Measurements from ENCODE around the gene PLEKHA6.
A peak's percentile ranks its signal among the peaks of the same experiment; 100 is the strongest.

The PLEKHA6 gene

GRCh38 chr1:204362984-204363334 lies 3.2 kb upstream of the PLEKHA6 start:
- H3K4me3 ChIP-seq (ENCODE audit: low read length) = peak overlapping the region; percentile 50
- no peak for TF ChIP-seq CTCF (conservative IDR thresholded peaks at IDR 0.05; ENCODE audit: low read depth, low read length)
- DNase-seq (ENCODE audit: low read depth) = no peak

GRCh38 chr1:204361781-204362180 lies 2.1 kb upstream of the PLEKHA6 start:
- no peak overlapping the region for H3K4me3 ChIP-seq (ENCODE audit: low read length)
- no peak for DNase-seq (ENCODE audit: low read depth)
- no peak for TF ChIP-seq CTCF (conservative IDR thresholded peaks at IDR 0.05; ENCODE audit: low read depth, low read length)

GRCh38 chr1:204361341-204361771 lies 1.6 kb upstream of the PLEKHA6 start:
- no peak for TF ChIP-seq CTCF (conservative IDR thresholded peaks at IDR 0.05; ENCODE audit: low read depth, low read length)
- H3K4me3 ChIP-seq (ENCODE audit: low read length) = no peak overlapping the region
- DNase-seq (ENCODE audit: low read depth) = no peak

- no peak for TF ChIP-seq CTCF (conservative IDR thresholded peaks at IDR 0.05; ENCODE audit: low read depth, low read length)
- H3K4me3 ChIP-seq (ENCODE audit: low read length) = no peak overlapping the region
- DNase-seq (ENCODE audit: low read depth) = no peak
These were observed 585 bp upstream of the PLEKHA6 start for GRCh38 chr1:204360314-204360713.

- no peak for TF ChIP-seq CTCF (conservative IDR thresholded peaks at IDR 0.05; ENCODE audit: low read depth, low read length)
- H3K4me3 ChIP-seq (ENCODE audit: low read length) = peak overlapping the region; percentile 14
- no peak for DNase-seq (ENCODE audit: low read depth)
These were observed 627 bp downstream of the PLEKHA6 start for GRCh38 chr1:204359131-204359473.

GRCh38 chr1:204358605-204359004 lies 1.1 kb downstream of the PLEKHA6 start:
- TF ChIP-seq CTCF (conservative IDR thresholded peaks at IDR 0.05; ENCODE audit: low read depth, low read length) = no peak
- DNase-seq (ENCODE audit: low read depth) = no peak
- no peak overlapping the region for H3K4me3 ChIP-seq (ENCODE audit: low read length)

- no peak overlapping the region for H3K4me3 ChIP-seq (ENCODE audit: low read length)
- no peak for DNase-seq (ENCODE audit: low read depth)
- TF ChIP-seq CTCF (conservative IDR thresholded peaks at IDR 0.05; ENCODE audit: low read depth, low read length) = no peak
These were observed 1.9 kb downstream of the PLEKHA6 start for GRCh38 chr1:204357551-204358490.
